Heart right ventricle (tissue), 16 donors: ENCODE results near the gene HES3. TPM values are rescaled to one million over a fixed set of nuclear protein-coding genes. Genes with fewer than 3 reads are reported as not detected.

ENCODE experiments used
- ATAC-seq, 8 donors: fragments of 200-7000 bp; cut with Tn5 transposase; one replicate each; pipeline ENCODE4 v1.9.1; 2020; ENCODE audit warnings: mild to moderate bottlenecking in 8 of 8, moderate library complexity in 8 of 8, moderate number of reproducible peaks in 1 of 8
- DNase-seq, 2 donors: peaks; one replicate each; pipeline ENCODE4 v3.0.0-alpha.2; 2020
- H3K27ac ChIP-seq, 10 donors: fragments of 200-600 bp; sonication (generic) in 2 of 10; one replicate each; pipeline versions ENCODE4 v1.5.0 to v1.8.0; 2020 to 2022; ENCODE audit warnings: mild to moderate bottlenecking in 3 of 10
- H3K27me3 ChIP-seq, 7 donors: fragments of 200-600 bp; one replicate each; pipeline ENCODE4 v1.8.0; 2021 to 2022; ENCODE audit warnings: mild to moderate bottlenecking in 2 of 7
- H3K36me3 ChIP-seq, 9 donors: fragments of 200-600 bp; sonication (generic) in 1 of 9; one replicate each; pipeline versions ENCODE4 v1.5.0 to v1.8.0; 2020 to 2022; ENCODE audit warnings: mild to moderate bottlenecking in 2 of 9
- H3K4me1 ChIP-seq, 9 donors: fragments of 200-600 bp; sonication (generic) in 1 of 9; one replicate each; pipeline versions ENCODE4 v1.5.0 to v1.8.0; 2020 to 2022; ENCODE audit warnings: mild to moderate bottlenecking in 4 of 9
- H3K4me3 ChIP-seq, 10 donors: fragments of 200-600 bp; sonication (generic) in 2 of 10; one replicate each; pipeline versions ENCODE4 v1.5.0 to v1.8.0; 2020 to 2022; ENCODE audit warnings: mild to moderate bottlenecking in 7 of 10, moderate library complexity in 2 of 10
- H3K9me3 ChIP-seq, 11 donors: fragments of 200-600 bp in 10 of 11; sonication (generic) in 2 of 11; one replicate each; pipeline versions ENCODE4 v1.5.0 to v1.8.0; 2013 to 2022; ENCODE audit warnings: mild to moderate bottlenecking in 2 of 11, control low read depth in 1 of 11, moderate library complexity in 1 of 11
- WGBS, 2 donors: extraction: QIAGEN DNeasy Blood & Tissue Kit; methylation state at CpG; one replicate each; pipeline ENCODE4 v1.1.7; 2013; ENCODE audit warnings: inconsistent platforms in 1 of 2; 5-methylcytosine and 5-hydroxymethylcytosine counted together
- intact Hi-C, 10 donors: fragments of 100-400 bp; cut with DNase I; formaldehyde crosslinking; loops; one replicate each; pipeline versions ENCODE4 v1.11.1 to v1.14.2; 2022
- polyA plus RNA-seq, 2 donors: library from polyadenylated mRNA; stranded (reverse); fragments of 200-250 nt; gene quantifications; one replicate each; pipeline ENCODE4 v1.2.3, GENCODE V29; 2013
- total RNA-seq, 10 donors: library from RNA; stranded (reverse); fragmentation: NEBNext Ultra II Directional in 3 of 10; extraction: Animal tissue kit (Norgen Biotek cat#: 25700) in 3 of 10; gene quantifications; one replicate each; pipeline versions ENCODE4 v1.2.1 to v1.2.4, GENCODE V29; 2021 to 2023
- TF ChIP-seq, protein P1 (sequence below), 9 donors: fragments of 200-600 bp; sonication (generic) in 2 of 9; IDR thresholded peaks; one replicate each; pipeline versions ENCODE4 v1.5.0 to v1.8.0; 2021 to 2022; ENCODE audit warnings: antibody characterized with exemption in 9 of 9, mild to moderate bottlenecking in 5 of 9, moderate library complexity in 1 of 9
- donor health status: Arrhythmogenic right ventricular cardiomyopathy.
- donor health status: ischemic (EF 13 %, LVEDD 7.1; RV severe dilation, severe dysfunction).
- donor health status: healthy with polysubstance abuse.
- donor health status: DM: no; HTN: yes; CAD: no.
- donor health status: DM: no; HTN: no; CAD: no.
- donor health status: ischemic (EF 25% LVEDD 6.9; RV normal size, moderate dysfunction).
- donor health status: ischemic (EF 25% LVEDD 5.7; RV mildly dilated, moderate dysfunction).
- donor health status: healthy.
- donor health status: DM: yes; HTN: yes; CAD: no.
- donor health status: Ischemic cardiomyopathy.
- donor health status: ischemic (EF 35%, LVEDD 5.7; RV mildly dilated, moderate dysfunction).
- donor health status: nonischemic (EF 11% LVEDD 7.7; RV severe dilation, severe dysfunction).
- donor health status: DM: yes; HTN: yes; CAD: no.
- donor health status: PGD.
- donor health status: ischemic (EF 29% LVEDD 5.4; RV normal size, mild dysfunction).
- donor health status: nonischemic (EF 23%, LVEDD 6.1; RV moderate dilation, normal function).

Gene HES3
- total and polyA plus RNA-seq, 12 donors, result not detected

DNA sequence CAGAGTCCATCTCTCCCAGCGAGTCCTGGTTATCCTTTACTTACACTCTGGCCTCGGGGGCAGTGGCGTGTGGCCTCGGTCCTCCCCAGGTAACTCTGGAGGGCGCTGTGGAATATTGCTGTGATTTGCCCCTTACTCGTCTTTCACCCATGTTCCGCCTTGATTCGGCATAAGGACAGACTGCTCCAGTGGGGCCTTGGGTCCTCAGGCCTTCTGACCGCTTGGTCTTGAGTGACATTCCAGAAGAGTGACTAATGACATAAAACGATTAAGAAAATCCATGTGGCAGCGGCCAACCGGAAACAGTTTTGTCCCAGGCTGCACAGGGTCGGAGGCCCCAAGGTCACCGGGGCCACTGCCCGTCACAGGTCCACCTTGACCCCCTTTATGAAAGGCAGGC is 19.3 kb upstream of the HES3 start:
- Histone ChIP-seq H3K9me3 (no peaks in the 10 kb centered on the region), H3K36me3 (peaks cover 0 to 88% (median 47%) of the 10 kb centered on the region in 9 donors), H3K4me1 (peaks cover 16 to 47% (median 36%) of the 10 kb centered on the region in 9 donors), H3K4me3 (no peak overlapping the region), H3K27me3 (no peaks in the 10 kb centered on the region), H3K27ac (peak overlapping the region in 8 of 10 donors; percentile 14 to 85 (median 45))
- intact Hi-C loops, result no loop called here
- WGBS, 2 donors, result 59 to 70% methylated on average over 15 of the region's 15 CpGs
- TF ChIP-seq, protein P1, sequence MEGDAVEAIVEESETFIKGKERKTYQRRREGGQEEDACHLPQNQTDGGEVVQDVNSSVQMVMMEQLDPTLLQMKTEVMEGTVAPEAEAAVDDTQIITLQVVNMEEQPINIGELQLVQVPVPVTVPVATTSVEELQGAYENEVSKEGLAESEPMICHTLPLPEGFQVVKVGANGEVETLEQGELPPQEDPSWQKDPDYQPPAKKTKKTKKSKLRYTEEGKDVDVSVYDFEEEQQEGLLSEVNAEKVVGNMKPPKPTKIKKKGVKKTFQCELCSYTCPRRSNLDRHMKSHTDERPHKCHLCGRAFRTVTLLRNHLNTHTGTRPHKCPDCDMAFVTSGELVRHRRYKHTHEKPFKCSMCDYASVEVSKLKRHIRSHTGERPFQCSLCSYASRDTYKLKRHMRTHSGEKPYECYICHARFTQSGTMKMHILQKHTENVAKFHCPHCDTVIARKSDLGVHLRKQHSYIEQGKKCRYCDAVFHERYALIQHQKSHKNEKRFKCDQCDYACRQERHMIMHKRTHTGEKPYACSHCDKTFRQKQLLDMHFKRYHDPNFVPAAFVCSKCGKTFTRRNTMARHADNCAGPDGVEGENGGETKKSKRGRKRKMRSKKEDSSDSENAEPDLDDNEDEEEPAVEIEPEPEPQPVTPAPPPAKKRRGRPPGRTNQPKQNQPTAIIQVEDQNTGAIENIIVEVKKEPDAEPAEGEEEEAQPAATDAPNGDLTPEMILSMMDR (IDR thresholded peaks at IDR 0.05), result no peak
- DNase-seq (no peak), ATAC-seq (peak in 3 of 8 donors; percentile 3 to 25 (median 9))

DNA sequence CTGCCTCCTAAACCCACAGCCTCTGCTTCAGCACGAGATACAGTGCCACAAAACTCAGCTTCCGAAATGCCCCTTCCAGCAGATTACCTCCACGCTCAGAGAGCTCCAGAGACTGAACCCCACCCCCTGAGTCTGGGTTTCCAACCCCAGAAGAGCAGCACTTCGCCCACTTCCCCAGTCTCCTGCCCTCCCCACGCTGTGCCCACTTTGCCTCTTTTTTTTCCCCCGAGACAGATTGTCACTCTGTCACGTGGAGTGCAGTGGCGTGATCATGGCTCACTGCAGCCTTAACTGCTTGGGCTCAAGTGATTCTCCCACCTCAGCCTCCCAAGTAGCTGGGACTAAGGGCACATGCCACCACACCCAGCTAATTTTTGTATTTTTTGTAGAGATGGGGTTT is 18.3 kb upstream of the HES3 start:
- H3K4me3 ChIP-seq, result no peak overlapping the region
- H3K27me3 ChIP-seq, result no peaks in the 10 kb centered on the region
- 72 to 80% methylated on average over 8 of the region's 8 CpGs for WGBS, 2 donors
- no peaks in the 10 kb centered on the region for H3K9me3 ChIP-seq
- H3K4me1 ChIP-seq, result peaks cover 16 to 47% (median 36%) of the 10 kb centered on the region in 9 donors
- H3K27ac ChIP-seq, result peak overlapping the region in 3 of 10 donors; percentile 66 to 85 (median 78)
- TF ChIP-seq, protein P1 (IDR thresholded peaks at IDR 0.05), result no peak
- intact Hi-C loops, result no loop called here
- DNase-seq (no peak), ATAC-seq (no peak)
- peaks cover 0 to 89% (median 54%) of the 10 kb centered on the region in 9 donors for H3K36me3 ChIP-seq

GRCh38 chr1:6233376-6233775 is 10.6 kb upstream of the HES3 start:
- no peaks in the 10 kb centered on the region for H3K9me3 ChIP-seq
- peaks cover 8 to 45% (median 34%) of the 10 kb centered on the region in 9 donors for H3K4me1 ChIP-seq
- TF ChIP-seq, protein P1 (IDR thresholded peaks at IDR 0.05), result no peak
- H3K27ac ChIP-seq, result peak overlapping the region in 7 of 10 donors; percentile 13 to 82 (median 64)
- WGBS, 2 donors, result 30 to 42% methylated on average over 1 of the region's 1 CpG
- ATAC-seq (peak in 1 of 8 donors; percentile 12), DNase-seq (no peak)
- peaks cover 0 to 1% (median 0%) of the 10 kb centered on the region in 7 donors for H3K27me3 ChIP-seq
- no peak overlapping the region for H3K4me3 ChIP-seq
- intact Hi-C loops, result no loop called here
- peaks cover 0 to 62% (median 25%) of the 10 kb centered on the region in 9 donors for H3K36me3 ChIP-seq

DNA sequence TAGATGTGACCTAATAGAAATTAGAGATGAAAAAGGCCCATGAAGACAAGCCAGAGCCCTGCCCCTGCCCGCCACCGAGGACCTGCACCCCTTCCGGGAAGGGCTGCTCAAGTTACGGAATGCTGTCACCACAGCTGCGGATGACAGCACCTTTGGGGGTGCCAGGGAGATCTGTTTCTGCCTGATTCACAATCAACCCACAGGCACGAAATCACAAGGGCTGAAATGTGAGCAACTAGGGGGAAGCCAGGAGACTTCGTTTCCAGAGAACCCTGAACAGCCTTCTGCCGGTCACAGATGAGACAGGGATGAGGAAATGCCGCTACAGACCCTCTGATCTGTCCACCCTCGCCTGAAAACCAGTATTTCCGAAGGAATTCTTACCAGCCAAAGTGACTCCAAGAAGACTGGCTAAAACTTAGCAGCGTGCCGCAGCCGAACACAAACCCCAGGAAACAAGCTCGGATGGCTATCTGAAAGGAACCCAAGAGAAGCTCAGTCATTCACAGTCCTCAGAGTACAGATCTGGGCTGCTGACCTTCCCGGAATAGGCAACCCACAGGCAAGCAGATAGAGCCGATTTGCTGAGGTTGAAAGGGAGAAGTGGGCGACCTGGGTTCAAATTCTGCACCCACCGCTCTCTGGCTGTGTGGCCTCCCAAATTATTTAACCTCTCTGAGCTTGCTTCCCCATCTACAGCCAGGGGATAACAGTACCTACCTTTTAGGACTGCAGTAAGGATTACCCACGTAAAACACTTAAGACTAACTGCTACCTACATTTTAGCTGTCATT is 9.3 kb upstream of the HES3 start:
- TF ChIP-seq, protein P1 (IDR thresholded peaks at IDR 0.05), result no peak
- Histone ChIP-seq H3K4me1 (peaks cover 8 to 45% (median 34%) of the 10 kb centered on the region in 9 donors), H3K27ac (peak overlapping the region in 7 of 10 donors; percentile 64 to 83 (median 75)), H3K27me3 (peaks cover 0 to 15% (median 6%) of the 10 kb centered on the region in 7 donors), H3K36me3 (peaks cover 0 to 49% (median 17%) of the 10 kb centered on the region in 9 donors), H3K4me3 (peak overlapping the region; percentile 50 to 96 (median 82)), H3K9me3 (no peaks in the 10 kb centered on the region)
- 41 to 44% methylated on average over 20 of the region's 20 CpGs for WGBS, 2 donors
- intact Hi-C loops, result loop anchor here in 5 of 10 donors (5.0 kb wide), 3 partner anchors 32 to 158 kb away; partner anchors contain the start of genes RPL22 (in 4 of the 5) and ACOT7 (in 1 of the 5)
- ATAC-seq (peak in 1 of 8 donors; percentile 17), DNase-seq (no peak)
